ENCODE measurements around the gene IL17RA.

- TF ChIP-seq CTCF (IDR thresholded peaks at IDR 0.05), result no peak
- TF ChIP-seq POLR2AphosphoS5 (IDR thresholded peaks at IDR 0.05), result no peak
Measured at GRCh38 chr22:17101475-17102296, 16.9 kb downstream of the IL17RA start.
